SK-MEL-5 (cell line): ENCODE data around the gene COL2A1. TPM values are rescaled to one million over a fixed set of nuclear protein-coding genes. Genes with fewer than 3 reads are reported as not detected.
A peak's percentile ranks its signal among the peaks of the same experiment; 100 is the strongest.

Experiments
- DNase-seq: peaks from one replicate; pipeline ENCODE4 v3.0.0-alpha.2; 2016; ENCODE audit warnings: low read depth, low spot score
- in situ Hi-C: cut with HindIII; loops from 2 replicates; pipeline ENCODE4 v1.10.0; 2016; ENCODE audit warnings: low sequenced_read_pairs, high pct_unique_total_duplicates, low pct_unique_long_range_greater_than_20kb
- total RNA-seq: library from RNA; depleted of rRNA; stranded (reverse); fragments of >200 nt; shearing (Covaris generic); gene quantifications from 2 replicates; pipeline ENCODE4 v1.2.3, GENCODE V29; 2014; rRNA removed

Gene COL2A1
- total RNA-seq, 1 experiment from 2014 or later, result 0.03 TPM

GRCh38 chr12:47944685-47945340 lies 59.5 kb downstream of the COL2A1 start:
- no peak for DNase-seq
- in situ Hi-C loops, result no loop called here

- DNase-seq, result peak; percentile 15
- in situ Hi-C loops, result no loop called here
Measured at GRCh38 chr12:47943623-47944340, 60.5 kb downstream of the COL2A1 start.

- DNase-seq, result no peak
- in situ Hi-C loops, result no loop called here
Measured at GRCh38 chr12:47942614-47943225, 61.6 kb downstream of the COL2A1 start.

GRCh38 chr12:47941871-47942613 lies 62.2 kb downstream of the COL2A1 start:
- DNase-seq, result peak; percentile 47
- in situ Hi-C loops, result no loop called here

DNA sequence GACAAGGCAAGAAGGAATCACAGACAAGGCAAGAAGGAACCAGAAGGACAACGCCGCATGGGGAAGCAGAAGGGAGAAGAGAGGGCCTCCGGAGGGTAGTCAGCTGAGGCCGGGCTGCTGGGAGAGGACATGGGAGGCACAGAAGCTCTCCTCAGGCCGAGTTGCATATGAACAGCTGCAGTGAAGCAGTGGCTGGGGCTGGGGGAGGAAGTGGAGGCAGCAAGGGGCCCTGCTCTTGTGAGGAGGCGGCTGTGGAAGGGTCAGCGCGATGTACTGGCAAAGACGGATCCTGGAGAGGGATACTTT lies 62.8 kb downstream of the COL2A1 start:
- in situ Hi-C loops, result no loop called here
- no peak for DNase-seq

DNA sequence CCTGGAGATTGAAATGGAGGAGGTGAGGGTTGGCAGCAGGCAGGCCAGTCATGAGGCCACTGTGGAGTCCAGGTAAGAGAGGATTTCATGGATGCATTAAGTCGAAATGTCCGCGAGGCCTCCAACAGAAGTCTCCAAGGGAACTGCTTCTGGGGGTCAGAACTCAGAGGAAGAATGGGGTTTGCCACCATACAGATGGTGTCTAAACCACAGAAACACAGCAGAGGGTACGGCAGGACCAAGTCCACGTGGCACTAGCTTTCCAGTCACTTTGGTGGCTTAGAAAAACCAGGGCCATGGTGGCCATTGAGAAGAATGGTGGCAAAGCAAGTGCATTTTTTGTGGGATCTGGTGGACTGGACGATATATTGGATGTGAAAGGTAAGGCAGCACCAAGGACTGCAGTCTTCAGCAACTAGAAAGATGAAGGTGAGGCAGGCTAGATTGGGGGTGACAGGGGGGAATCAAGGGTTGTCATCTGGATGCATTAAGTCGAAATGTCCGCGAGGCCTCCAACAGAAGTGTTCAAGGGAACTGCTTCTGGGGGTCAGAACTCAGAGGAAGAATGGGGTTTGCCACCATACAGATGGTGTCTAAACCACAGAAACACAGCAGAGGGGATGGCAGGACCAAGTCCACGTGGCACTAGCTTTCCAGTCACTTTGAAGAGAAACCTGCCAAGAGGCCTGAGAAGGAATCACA lies 63.4 kb downstream of the COL2A1 start:
- DNase-seq, result no peak
- in situ Hi-C loops, result no loop called here

GRCh38 chr12:47939009-47939601 lies 65.2 kb downstream of the COL2A1 start:
- DNase-seq, result no peak
- in situ Hi-C loops, result no loop called here

GRCh38 chr12:47938594-47938993 lies 65.7 kb downstream of the COL2A1 start:
- in situ Hi-C loops, result no loop called here
- DNase-seq, result no peak

DNA sequence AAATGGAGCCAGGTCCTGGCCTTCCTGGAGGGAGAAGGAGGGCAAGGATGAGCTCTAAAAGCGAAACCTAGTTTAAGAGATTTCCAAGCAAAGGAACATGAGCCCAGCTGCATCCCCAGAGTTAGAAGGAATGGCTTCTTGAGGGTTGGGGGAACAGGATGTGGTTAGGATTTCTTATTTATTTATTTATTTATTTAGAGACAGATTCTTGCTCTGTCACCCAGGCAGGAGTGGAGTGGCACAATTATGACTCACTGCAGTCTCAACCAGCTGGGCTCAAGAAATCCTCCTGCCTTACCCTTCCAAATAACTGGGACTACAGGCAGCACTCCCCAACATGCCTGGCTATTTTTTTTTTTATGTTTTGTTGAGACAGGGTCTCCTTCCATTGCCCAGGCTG lies 66.2 kb downstream of the COL2A1 start:
- in situ Hi-C loops, result no loop called here
- no peak for DNase-seq

- DNase-seq, result peak; percentile 15
- in situ Hi-C loops, result no loop called here
Measured at GRCh38 chr12:47935184-47935583, 69.1 kb downstream of the COL2A1 start.

GRCh38 chr12:47931187-47931586 lies 73.1 kb downstream of the COL2A1 start:
- in situ Hi-C loops, result no loop called here
- DNase-seq, result no peak

DNA sequence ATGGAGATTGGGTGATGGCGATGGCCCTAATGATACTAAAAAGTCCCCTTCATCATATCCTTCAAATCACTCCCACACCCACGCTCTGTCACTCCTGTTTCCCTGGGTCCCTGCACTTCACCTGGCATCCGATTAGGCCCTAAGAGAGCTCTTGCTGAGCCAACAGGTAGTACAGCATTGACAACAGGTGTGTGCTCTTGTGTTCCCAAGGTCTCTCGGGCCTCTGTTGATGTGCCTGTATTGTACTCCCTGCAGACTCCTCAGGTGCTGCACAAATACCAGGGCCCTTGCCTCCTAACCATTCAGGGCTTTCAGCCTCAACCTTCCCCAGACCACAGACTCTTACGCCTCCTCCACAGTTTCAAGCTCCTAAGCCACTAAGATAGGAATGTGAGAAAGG lies 73.6 kb downstream of the COL2A1 start:
- DNase-seq, result no peak

DNA sequence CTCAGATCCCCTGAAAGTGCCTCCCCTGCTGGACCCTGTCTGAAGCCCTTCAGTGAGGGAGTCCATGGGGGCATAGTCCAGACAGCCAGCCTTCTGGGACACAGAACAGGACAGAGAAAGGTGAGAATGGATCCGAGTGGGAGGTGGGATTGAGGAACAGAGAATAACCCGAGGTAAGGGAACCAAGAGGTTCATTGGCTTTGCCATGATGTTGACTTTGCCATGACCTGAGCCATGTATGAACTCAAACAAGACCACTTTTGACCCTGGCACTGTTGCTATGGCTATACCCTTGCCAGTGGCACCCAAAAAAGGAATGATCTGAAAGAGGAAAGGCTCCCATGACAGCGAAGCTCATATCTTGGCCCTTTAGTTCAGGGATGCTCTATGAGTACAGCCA lies 76.9 kb downstream of the COL2A1 start:
- in situ Hi-C loops, result no loop called here
- DNase-seq, result no peak

More for the DNA sequence above, 73.6 kb downstream of the COL2A1 start:
- in situ Hi-C loops, result no loop called here

Other genes starting within 250 kb of the COL2A1 start
- gene RAPGEF3, start 245.6 kb downstream of the COL2A1 start, total RNA-seq, result 1.1 and 1.3 TPM in 2 replicates
- gene SLC48A1, start 231.2 kb downstream of the COL2A1 start, total RNA-seq, result 12.7 and 12.9 TPM in 2 replicates
- 3.0 and 3.6 TPM in 2 replicates for gene HDAC7, start 184.6 kb downstream of the COL2A1 start, total RNA-seq
- gene VDR, start 99.5 kb downstream of the COL2A1 start, total RNA-seq, result 1.4 and 1.8 TPM in 2 replicates
- 197 and 206 TPM in 2 replicates for gene TMEM106C, start 40.9 kb downstream of the COL2A1 start, total RNA-seq
- 18.8 and 19.2 TPM in 2 replicates for gene SENP1, start 101.6 kb upstream of the COL2A1 start, total RNA-seq
- 113 and 116 TPM in 2 replicates for gene PFKM, start 114.9 kb upstream of the COL2A1 start, total RNA-seq
- gene ASB8, start 153.0 kb upstream of the COL2A1 start, total RNA-seq, result 21.9 and 29.7 TPM in 2 replicates
- gene CCDC184, start 179.2 kb upstream of the COL2A1 start, total RNA-seq, result 0.05 TPM in 2 replicates
- gene OR10AD1, start 198.8 kb upstream of the COL2A1 start, total RNA-seq, result not detected in 2 replicates